C4-2B (cell line): ENCODE measurements around the gene PDE9A.

ENCODE experiments used
- ZFX ChIP-seq: fragments of 450-650 bp; IDR thresholded peaks from 2 replicates; pipeline ENCODE4 v1.6.1; 2017
- TF ChIP-seq, protein P1 (sequence below): fragments of 450-650 bp; conservative IDR thresholded peaks from 2 replicates; pipeline ENCODE4 v1.5.1; 2017; ENCODE audit warnings: mild to moderate bottlenecking

DNA sequence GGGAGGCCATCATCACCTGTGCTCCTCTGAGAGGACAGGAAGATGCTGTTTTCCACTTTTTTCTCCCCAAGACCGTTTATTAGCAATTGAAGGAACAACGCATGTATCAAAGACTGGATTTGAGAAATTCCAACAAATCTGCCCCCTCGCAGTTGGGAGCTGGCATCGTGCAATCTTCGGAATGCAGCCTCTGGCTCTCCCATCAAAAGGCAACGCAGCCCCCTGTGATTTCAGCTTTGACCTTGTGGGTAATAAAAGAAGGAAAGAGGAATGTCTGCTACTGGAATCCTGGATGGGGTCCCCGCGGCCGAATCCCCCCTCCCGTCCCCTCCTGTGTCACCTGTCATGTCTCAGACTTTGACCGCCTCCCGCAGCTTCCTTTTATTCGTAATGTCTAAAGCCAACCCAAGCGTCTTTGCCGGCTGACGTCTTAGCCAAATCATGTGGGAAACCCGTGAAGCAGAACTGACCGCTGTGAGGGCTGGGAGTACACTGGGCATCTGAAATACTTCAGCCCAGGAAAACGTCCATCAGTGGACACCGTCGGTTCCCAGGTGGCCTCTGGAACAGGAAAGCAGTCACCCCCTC, 124.4 kb downstream of the PDE9A start:
- TF ChIP-seq, protein P1, sequence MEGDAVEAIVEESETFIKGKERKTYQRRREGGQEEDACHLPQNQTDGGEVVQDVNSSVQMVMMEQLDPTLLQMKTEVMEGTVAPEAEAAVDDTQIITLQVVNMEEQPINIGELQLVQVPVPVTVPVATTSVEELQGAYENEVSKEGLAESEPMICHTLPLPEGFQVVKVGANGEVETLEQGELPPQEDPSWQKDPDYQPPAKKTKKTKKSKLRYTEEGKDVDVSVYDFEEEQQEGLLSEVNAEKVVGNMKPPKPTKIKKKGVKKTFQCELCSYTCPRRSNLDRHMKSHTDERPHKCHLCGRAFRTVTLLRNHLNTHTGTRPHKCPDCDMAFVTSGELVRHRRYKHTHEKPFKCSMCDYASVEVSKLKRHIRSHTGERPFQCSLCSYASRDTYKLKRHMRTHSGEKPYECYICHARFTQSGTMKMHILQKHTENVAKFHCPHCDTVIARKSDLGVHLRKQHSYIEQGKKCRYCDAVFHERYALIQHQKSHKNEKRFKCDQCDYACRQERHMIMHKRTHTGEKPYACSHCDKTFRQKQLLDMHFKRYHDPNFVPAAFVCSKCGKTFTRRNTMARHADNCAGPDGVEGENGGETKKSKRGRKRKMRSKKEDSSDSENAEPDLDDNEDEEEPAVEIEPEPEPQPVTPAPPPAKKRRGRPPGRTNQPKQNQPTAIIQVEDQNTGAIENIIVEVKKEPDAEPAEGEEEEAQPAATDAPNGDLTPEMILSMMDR = no peak
- TF ChIP-seq ZFX = no peak
